Esophagus muscularis mucosa (tissue), 3 donors: ENCODE data around the gene UBLCP1.

Experiments used
- CTCF ChIP-seq, 3 experiments: fragments of 200-600 bp in 2 of 3; fragments of 450-650 bp in 1 of 3; sonication (generic) in 2 of 3; IDR thresholded peaks; one replicate each; pipeline ENCODE4 v1.5.1; 2017 to 2019; ENCODE audit warnings: antibody characterized with exemption in 3 of 3, mild to moderate bottlenecking in 2 of 3, moderate library complexity in 1 of 3
- POLR2A ChIP-seq: fragments of 450-650 bp; IDR thresholded peaks from one replicate; pipeline ENCODE4 v1.6.1; 2017; ENCODE audit warnings: antibody characterized with exemption, moderate library complexity, mild to moderate bottlenecking, low read depth

- no peak for TF ChIP-seq CTCF (IDR thresholded peaks at IDR 0.05)
- no peak for TF ChIP-seq POLR2A
Measured at GRCh38 chr5:159294921-159295320, 31.8 kb downstream of the UBLCP1 start.
